ENCODE data around the gene ZC3HAV1.

The ZC3HAV1 gene

GRCh38 chr7:139108266-139109187 lies 993 bp downstream of the ZC3HAV1 start (continued):
- TF ChIP-seq GFI1B (tag by site-specific recombination; IDR thresholded peaks at IDR 0.05) (no peak), IKZF3 (tag by site-specific recombination; IDR thresholded peaks at IDR 0.05) (no peak), ZNF76 (tag by site-specific recombination; IDR thresholded peaks at IDR 0.05; ENCODE audit: borderline replicate concordance, low read depth) (0 out of 2 replicates have a peak, but pooled peaks have one; percentile 10), ZNF175 (tag by site-specific recombination; IDR thresholded peaks at IDR 0.05) (no peak), ZNF624 (tag by site-specific recombination; IDR thresholded peaks at IDR 0.05) (no peak), RBAK (tag by site-specific recombination; IDR thresholded peaks at IDR 0.05) (no peak), ZNF610 (tag by site-specific recombination; IDR thresholded peaks at IDR 0.05; ENCODE audit: borderline replicate concordance) (0 out of 2 replicates have a peak, but pooled peaks have one; percentile 38)

DNA sequence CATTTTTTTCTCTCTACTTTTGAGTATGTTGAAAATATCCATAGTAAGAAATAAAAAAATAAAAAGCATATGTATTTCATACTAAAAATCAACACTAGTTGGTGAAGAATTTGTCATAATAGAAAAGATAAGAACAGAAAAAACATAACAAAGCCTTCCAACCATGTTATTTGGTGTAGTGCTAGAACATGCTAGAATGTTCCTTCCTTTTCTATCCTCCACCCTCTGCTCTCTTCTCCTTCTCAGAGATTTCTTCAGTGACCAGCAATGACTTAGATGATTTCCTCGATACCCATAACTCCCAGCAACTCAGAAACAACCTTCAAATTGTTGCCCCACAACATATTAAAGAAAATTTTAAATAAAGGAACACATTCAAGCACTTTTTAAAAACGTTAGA lies 2.6 kb downstream of the ZC3HAV1 start:
- no peaks in the 10 kb centered on the region for H3K36me3 ChIP-seq (ENCODE audit: control insufficient read depth in 2 of 2, insufficient read depth in 1 of 2, low read length in 2 of 2)
- TF ChIP-seq ZNF223 (tag by site-specific recombination; IDR thresholded peaks at IDR 0.05), result no peak
- TF ChIP-seq ZNF48 (tag by site-specific recombination; IDR thresholded peaks at IDR 0.05), result no peak
- TF ChIP-seq ZNF830 (tag by site-specific recombination; IDR thresholded peaks at IDR 0.05; ENCODE audit: low read depth), result no peak
- TF ChIP-seq, protein P1, sequence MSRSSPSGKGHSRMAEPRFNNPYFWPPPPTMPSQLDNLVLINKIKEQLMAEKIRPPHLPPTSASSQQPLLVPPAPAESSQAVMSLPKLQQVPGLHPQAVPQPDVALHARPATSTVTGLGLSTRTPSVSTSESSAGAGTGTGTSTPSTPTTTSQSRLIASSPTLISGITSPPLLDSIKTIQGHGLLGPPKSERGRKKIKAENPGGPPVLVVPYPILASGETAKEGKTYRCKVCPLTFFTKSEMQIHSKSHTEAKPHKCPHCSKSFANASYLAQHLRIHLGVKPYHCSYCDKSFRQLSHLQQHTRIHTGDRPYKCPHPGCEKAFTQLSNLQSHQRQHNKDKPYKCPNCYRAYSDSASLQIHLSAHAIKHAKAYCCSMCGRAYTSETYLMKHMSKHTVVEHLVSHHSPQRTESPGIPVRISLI (tag by site-specific recombination; IDR thresholded peaks at IDR 0.05), result no peak
- no peak for TF ChIP-seq ZNF626 (tag by site-specific recombination; IDR thresholded peaks at IDR 0.05)
- no peak for TF ChIP-seq ZNF660 (tag by site-specific recombination; IDR thresholded peaks at IDR 0.05)
- no peak for TF ChIP-seq MZF1 (tag by site-specific recombination; IDR thresholded peaks at IDR 0.05; ENCODE audit: borderline replicate concordance)
- no peak for TF ChIP-seq ZIC2 (tag by site-specific recombination; IDR thresholded peaks at IDR 0.05)
- TF ChIP-seq, protein P2, sequence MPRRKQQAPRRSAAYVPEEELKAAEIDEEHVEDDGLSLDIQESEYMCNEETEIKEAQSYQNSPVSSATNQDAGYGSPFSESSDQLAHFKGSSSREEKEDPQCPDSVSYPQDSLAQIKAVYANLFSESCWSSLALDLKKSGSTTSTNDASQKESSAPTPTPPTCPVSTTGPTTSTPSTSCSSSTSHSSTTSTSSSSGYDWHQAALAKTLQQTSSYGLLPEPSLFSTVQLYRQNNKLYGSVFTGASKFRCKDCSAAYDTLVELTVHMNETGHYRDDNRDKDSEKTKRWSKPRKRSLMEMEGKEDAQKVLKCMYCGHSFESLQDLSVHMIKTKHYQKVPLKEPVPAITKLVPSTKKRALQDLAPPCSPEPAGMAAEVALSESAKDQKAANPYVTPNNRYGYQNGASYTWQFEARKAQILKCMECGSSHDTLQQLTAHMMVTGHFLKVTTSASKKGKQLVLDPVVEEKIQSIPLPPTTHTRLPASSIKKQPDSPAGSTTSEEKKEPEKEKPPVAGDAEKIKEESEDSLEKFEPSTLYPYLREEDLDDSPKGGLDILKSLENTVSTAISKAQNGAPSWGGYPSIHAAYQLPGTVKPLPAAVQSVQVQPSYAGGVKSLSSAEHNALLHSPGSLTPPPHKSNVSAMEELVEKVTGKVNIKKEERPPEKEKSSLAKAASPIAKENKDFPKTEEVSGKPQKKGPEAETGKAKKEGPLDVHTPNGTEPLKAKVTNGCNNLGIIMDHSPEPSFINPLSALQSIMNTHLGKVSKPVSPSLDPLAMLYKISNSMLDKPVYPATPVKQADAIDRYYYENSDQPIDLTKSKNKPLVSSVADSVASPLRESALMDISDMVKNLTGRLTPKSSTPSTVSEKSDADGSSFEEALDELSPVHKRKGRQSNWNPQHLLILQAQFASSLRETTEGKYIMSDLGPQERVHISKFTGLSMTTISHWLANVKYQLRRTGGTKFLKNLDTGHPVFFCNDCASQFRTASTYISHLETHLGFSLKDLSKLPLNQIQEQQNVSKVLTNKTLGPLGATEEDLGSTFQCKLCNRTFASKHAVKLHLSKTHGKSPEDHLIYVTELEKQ (tag by site-specific recombination; IDR thresholded peaks at IDR 0.05; ENCODE audit: borderline replicate concordance), result no peak
- TF ChIP-seq ZNF544 (tag by site-specific recombination; IDR thresholded peaks at IDR 0.05), result no peak
- no peak for TF ChIP-seq ZNF473 (tag by site-specific recombination; IDR thresholded peaks at IDR 0.05)
- no peak for TF ChIP-seq HOXA7 (CRISPR knock-in tag; IDR thresholded peaks at IDR 0.05; ENCODE audit: borderline replicate concordance)
- no peak for TF ChIP-seq ZNF596 (tag by site-specific recombination; IDR thresholded peaks at IDR 0.05)
- TF ChIP-seq ZNF555 (tag by site-specific recombination; conservative IDR thresholded peaks at IDR 0.05), result no peak
- TF ChIP-seq ZNF558 (tag by site-specific recombination; IDR thresholded peaks at IDR 0.05), result no peak
- no peak for TF ChIP-seq BCL11B (tag by site-specific recombination; IDR thresholded peaks at IDR 0.05; ENCODE audit: low read depth)
- TF ChIP-seq ZNF777 (tag by site-specific recombination; IDR thresholded peaks at IDR 0.05; ENCODE audit: borderline replicate concordance), result no peak
- H3K4me3 ChIP-seq (ENCODE audit: low read depth, low read length), result no peak overlapping the region
- no peak overlapping the region for H3K27ac ChIP-seq (ENCODE audit: extremely low read depth, low read depth, low read length)
- H3K4me1 ChIP-seq (ENCODE audit: control insufficient read depth, insufficient read depth, low read length), result no peaks in the 10 kb centered on the region
- POLR2A ChIA-PET, result no interaction called here
- H3K9me3 ChIP-seq (ENCODE audit: control insufficient read depth, insufficient read depth, low read depth, low read length), result no peaks in the 10 kb centered on the region
- CTCF ChIA-PET, result no interaction called here

All from HEK293 (cell line).